Neural cell (in vitro differentiated cells): ENCODE data around the gene AMPH.

Experiments
- CTCF ChIP-seq: fragments of 450-650 bp; IDR thresholded peaks from 2 replicates; pipeline ENCODE4 v1.5.1; 2014; ENCODE audit warnings: antibody characterized with exemption, mild to moderate bottlenecking, moderate library complexity; ENCODE audit not compliant: poor library complexity, severe bottlenecking
- EP300 ChIP-seq: fragments of 450-650 bp; conservative IDR thresholded peaks from 2 replicates; pipeline ENCODE4 v1.6.1; 2014; ENCODE audit warnings: antibody characterized with exemption, mild to moderate bottlenecking, moderate library complexity; ENCODE audit not compliant: poor library complexity, severe bottlenecking
- EZH2 ChIP-seq: fragments of 200-600, 300-800 bp; shearing (Covaris generic), sonication (generic); IDR thresholded peaks from 2 replicates; pipeline ENCODE4 v1.6.1; 2014; ENCODE audit warnings: antibody characterized with exemption, low read length, borderline replicate concordance, mild to moderate bottlenecking; ENCODE audit not compliant: insufficient read depth, poor library complexity, severe bottlenecking
- MXI1 ChIP-seq: fragments of 450-650 bp; conservative IDR thresholded peaks from 2 replicates; pipeline ENCODE4 v1.6.1; 2014; ENCODE audit warnings: antibody characterized with exemption, mild to moderate bottlenecking; ENCODE audit not compliant: poor library complexity, severe bottlenecking
- POLR2AphosphoS5 ChIP-seq: IDR thresholded peaks from 2 replicates; pipeline ENCODE4 v1.6.1; 2012
- RAD21 ChIP-seq: fragments of 450-650 bp; conservative IDR thresholded peaks from 2 replicates; pipeline ENCODE4 v1.6.1; 2014; ENCODE audit warnings: antibody characterized with exemption, mild to moderate bottlenecking, moderate library complexity
- SMC3 ChIP-seq: fragments of 450-650 bp; conservative IDR thresholded peaks from 2 replicates; pipeline ENCODE4 v1.6.1; 2014; ENCODE audit warnings: antibody characterized with exemption, mild to moderate bottlenecking, moderate library complexity; ENCODE audit not compliant: poor library complexity
- TAF1 ChIP-seq: IDR thresholded peaks from 2 replicates; pipeline ENCODE4 v1.6.1; 2012; ENCODE audit warnings: low read depth
- TF ChIP-seq, protein P1 (sequence below): IDR thresholded peaks from 2 replicates; pipeline ENCODE4 v1.6.1; 2012; ENCODE audit warnings: borderline replicate concordance

GRCh38 chr7:38382684-38383083 is 248.5 kb downstream of the AMPH start:
- TF ChIP-seq CTCF, result no peak
- no peak for TF ChIP-seq EZH2
- no peak for TF ChIP-seq EP300
- no peak for TF ChIP-seq TAF1
- no peak for TF ChIP-seq POLR2AphosphoS5
- TF ChIP-seq RAD21, result no peak
- TF ChIP-seq, protein P1, sequence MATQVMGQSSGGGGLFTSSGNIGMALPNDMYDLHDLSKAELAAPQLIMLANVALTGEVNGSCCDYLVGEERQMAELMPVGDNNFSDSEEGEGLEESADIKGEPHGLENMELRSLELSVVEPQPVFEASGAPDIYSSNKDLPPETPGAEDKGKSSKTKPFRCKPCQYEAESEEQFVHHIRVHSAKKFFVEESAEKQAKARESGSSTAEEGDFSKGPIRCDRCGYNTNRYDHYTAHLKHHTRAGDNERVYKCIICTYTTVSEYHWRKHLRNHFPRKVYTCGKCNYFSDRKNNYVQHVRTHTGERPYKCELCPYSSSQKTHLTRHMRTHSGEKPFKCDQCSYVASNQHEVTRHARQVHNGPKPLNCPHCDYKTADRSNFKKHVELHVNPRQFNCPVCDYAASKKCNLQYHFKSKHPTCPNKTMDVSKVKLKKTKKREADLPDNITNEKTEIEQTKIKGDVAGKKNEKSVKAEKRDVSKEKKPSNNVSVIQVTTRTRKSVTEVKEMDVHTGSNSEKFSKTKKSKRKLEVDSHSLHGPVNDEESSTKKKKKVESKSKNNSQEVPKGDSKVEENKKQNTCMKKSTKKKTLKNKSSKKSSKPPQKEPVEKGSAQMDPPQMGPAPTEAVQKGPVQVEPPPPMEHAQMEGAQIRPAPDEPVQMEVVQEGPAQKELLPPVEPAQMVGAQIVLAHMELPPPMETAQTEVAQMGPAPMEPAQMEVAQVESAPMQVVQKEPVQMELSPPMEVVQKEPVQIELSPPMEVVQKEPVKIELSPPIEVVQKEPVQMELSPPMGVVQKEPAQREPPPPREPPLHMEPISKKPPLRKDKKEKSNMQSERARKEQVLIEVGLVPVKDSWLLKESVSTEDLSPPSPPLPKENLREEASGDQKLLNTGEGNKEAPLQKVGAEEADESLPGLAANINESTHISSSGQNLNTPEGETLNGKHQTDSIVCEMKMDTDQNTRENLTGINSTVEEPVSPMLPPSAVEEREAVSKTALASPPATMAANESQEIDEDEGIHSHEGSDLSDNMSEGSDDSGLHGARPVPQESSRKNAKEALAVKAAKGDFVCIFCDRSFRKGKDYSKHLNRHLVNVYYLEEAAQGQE, result no peak
- no peak for TF ChIP-seq SMC3
- TF ChIP-seq MXI1, result no peak
